Neuronal stem cell (in vitro differentiated cells): Measurements from ENCODE around the gene PER1.

ENCODE experiments used
- DNase-seq: peaks from one replicate; pipeline ENCODE4 v3.0.0-alpha.2; 2013; ENCODE audit warnings: low spot score
- H2AFZ ChIP-seq: one replicate; pipeline ENCODE4 v1.6.1; 2013; ENCODE audit warnings: mild to moderate bottlenecking, low read length, inconsistent platforms
- H2AK5ac ChIP-seq: 2 replicates; pipeline ENCODE4 v1.6.1; 2013; ENCODE audit warnings: low read depth, mild to moderate bottlenecking, inconsistent platforms, low read length, moderate library complexity, mixed read lengths
- H2BK120ac ChIP-seq: 2 replicates; pipeline ENCODE4 v1.6.1; 2013; ENCODE audit warnings: low read depth, mild to moderate bottlenecking, inconsistent platforms, low read length, moderate library complexity, mixed read lengths
- H2BK12ac ChIP-seq: one replicate; pipeline ENCODE4 v1.6.1; 2013; ENCODE audit warnings: low read length, inconsistent platforms
- H2BK15ac ChIP-seq: 2 replicates; pipeline ENCODE4 v1.6.1; 2013; ENCODE audit warnings: mild to moderate bottlenecking, low read length, inconsistent platforms, mixed read lengths
- H2BK5ac ChIP-seq: one replicate; pipeline ENCODE4 v1.6.1; 2013; ENCODE audit warnings: inconsistent platforms, mild to moderate bottlenecking, low read length, moderate library complexity
- H3K14ac ChIP-seq: one replicate; pipeline ENCODE4 v1.6.1; 2013; ENCODE audit warnings: low read length, inconsistent platforms
- H3K18ac ChIP-seq: 2 replicates; pipeline ENCODE4 v1.6.1; 2013; ENCODE audit warnings: low read length, inconsistent platforms
- H3K23ac ChIP-seq: 2 replicates; pipeline ENCODE4 v1.6.1; 2013; ENCODE audit warnings: low read depth, mild to moderate bottlenecking, mixed read lengths, low read length, inconsistent platforms; ENCODE audit not compliant: poor library complexity
- H3K27ac ChIP-seq: replicated peaks from 3 replicates; pipeline ENCODE4 v1.5.1; 2013; ENCODE audit warnings: low read length, inconsistent platforms
- H3K27me3 ChIP-seq, 3 experiments: 2 replicates each; pipeline ENCODE4 v1.6.1; 2013; ENCODE audit warnings: low read length in 3 of 3, mild to moderate bottlenecking in 2 of 3, inconsistent platforms in 1 of 3, low read depth in 1 of 3, mixed read lengths in 1 of 3, moderate library complexity in 1 of 3; ENCODE audit not compliant: control insufficient read depth in 3 of 3, insufficient read depth in 3 of 3
- H3K36me3 ChIP-seq, 2 donors: replicated peaks in 1 of 2; 2 replicates each; pipeline ENCODE4 v1.6.1; 2013; ENCODE audit warnings: low read length in 2 of 2; ENCODE audit not compliant: control insufficient read depth in 2 of 2, insufficient read depth in 2 of 2
- H3K4ac ChIP-seq: 2 replicates; pipeline ENCODE4 v1.6.1; 2013; ENCODE audit warnings: inconsistent platforms, mild to moderate bottlenecking, low read length, moderate library complexity
- H3K4me1 ChIP-seq, 2 donors: 1 replicate in 1 of 2; 2 replicates in 1 of 2; pipeline ENCODE4 v1.6.1; 2013; ENCODE audit warnings: low read length in 2 of 2, low read depth in 1 of 2; ENCODE audit not compliant: control insufficient read depth in 2 of 2, insufficient read depth in 1 of 2
- H3K4me2 ChIP-seq: one replicate; pipeline ENCODE4 v1.6.1; 2013; ENCODE audit warnings: mild to moderate bottlenecking, low read length, inconsistent platforms; ENCODE audit not compliant: insufficient read depth, poor library complexity, severe bottlenecking
- H3K4me3 ChIP-seq, 2 donors: 2 replicates each; pipeline ENCODE4 v1.5.1; 2013; ENCODE audit warnings: low read length in 2 of 2, mild to moderate bottlenecking in 2 of 2, inconsistent platforms in 1 of 2, moderate library complexity in 1 of 2
- H3K79me1 ChIP-seq: one replicate; pipeline ENCODE4 v1.6.1; 2013; ENCODE audit warnings: low read depth, mild to moderate bottlenecking, inconsistent platforms, low read length, moderate library complexity
- H3K9ac ChIP-seq: one replicate; pipeline ENCODE4 v1.6.1; 2013; ENCODE audit warnings: mild to moderate bottlenecking, low read depth, low read length, inconsistent platforms; ENCODE audit not compliant: poor library complexity
- H3K9me3 ChIP-seq, 2 donors: replicated peaks in 1 of 2; 2 replicates each; pipeline versions ENCODE3 to v1.6.1; 2013; ENCODE audit warnings: low read length in 2 of 2, mild to moderate bottlenecking in 2 of 2, inconsistent platforms in 1 of 2, low read depth in 1 of 2, mixed read lengths in 1 of 2, moderate library complexity in 1 of 2; ENCODE audit not compliant: control insufficient read depth in 2 of 2, insufficient read depth in 1 of 2
- H4K8ac ChIP-seq: one replicate; pipeline ENCODE4 v1.6.1; 2013; ENCODE audit warnings: low read depth, mild to moderate bottlenecking, inconsistent platforms, low read length, moderate library complexity
- H4K91ac ChIP-seq: one replicate; pipeline ENCODE4 v1.6.1; 2013; ENCODE audit warnings: low read length, low read depth, mild to moderate bottlenecking, inconsistent platforms; ENCODE audit not compliant: poor library complexity
- WGBS, 2 donors: extraction: QIAGEN DNeasy Blood & Tissue Kit; methylation state at CpG; one replicate each; pipeline ENCODE4 v1.1.7; 2013; ENCODE audit warnings: missing lambda C conversion rate in 2 of 2, mixed read lengths in 1 of 2; ENCODE audit not compliant: insufficient read length in 2 of 2, insufficient replicate concordance in 1 of 2; ENCODE audit errors: extremely low coverage in 2 of 2; 5-methylcytosine and 5-hydroxymethylcytosine counted together

PER1 gene

GRCh38 chr17:8117980-8118768 is 34.0 kb downstream of the PER1 start, which contains the start of gene ALOXE3:
ALOXE3 (minus strand) TSS chr17:8118514; CDS start chr17:8117990, 524 bp downstream.
- H3K4me1 ChIP-seq, result peaks cover 10 to 17% of the 10 kb centered on the region in 2 donors

DNA sequence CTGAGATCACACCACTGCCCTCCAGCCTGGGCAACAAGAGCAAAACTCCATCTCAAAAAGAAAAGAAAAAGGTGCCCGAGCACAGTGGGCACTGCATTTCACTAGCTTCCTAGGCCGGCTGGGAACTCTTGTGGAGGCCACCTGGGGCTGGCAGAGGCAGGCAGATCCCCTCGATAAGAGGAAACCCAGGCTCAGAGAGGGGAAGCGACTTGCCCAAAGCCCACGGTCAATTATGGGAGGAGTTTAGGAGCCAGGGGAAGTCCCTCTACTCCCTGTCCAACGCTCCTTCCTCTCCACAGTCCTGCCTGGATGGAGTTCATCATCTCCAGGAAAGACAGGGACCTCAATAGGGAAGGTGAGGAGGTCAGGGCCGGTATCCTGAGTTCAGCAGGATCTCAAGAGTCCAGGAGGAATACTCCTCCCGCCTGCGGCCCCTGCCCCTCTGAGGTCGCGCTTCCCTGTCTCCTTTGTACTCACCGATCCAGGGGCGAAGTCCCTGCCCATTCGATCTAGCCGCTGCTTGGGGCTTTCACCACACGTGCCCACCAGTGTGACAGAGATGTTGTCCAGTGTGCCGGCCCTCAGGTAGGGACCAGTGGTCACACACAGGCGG is 34.7 kb downstream of the PER1 start:
- Histone ChIP-seq H2AFZ (peak overlapping the region; percentile 91), H3K4me2 (peak overlapping the region; percentile 98), H3K9me3 (no peaks in the 10 kb centered on the region), H2BK120ac (no peak overlapping the region), H2AK5ac (no peak overlapping the region), H3K36me3 (no peaks in the 10 kb centered on the region), H3K27me3 (peaks cover 0 to 45% (median 44%) of the 10 kb centered on the region in 3 experiments), H2BK12ac (no peak overlapping the region), H4K91ac (no peak overlapping the region), H4K8ac (no peak overlapping the region), H3K14ac (peak overlapping the region; percentile 72), H3K4ac (no peak overlapping the region), H3K4me3 (peak overlapping the region; percentile 62 to 88), H2BK5ac (peak overlapping the region; percentile 16), H3K27ac (no peak overlapping the region), H3K79me1 (no peaks in the 10 kb centered on the region), H3K18ac (peak overlapping the region; percentile 84), H3K23ac (peak overlapping the region; percentile 89), H3K9ac (peak overlapping the region; percentile 64), H3K4me1 (peaks cover 10 to 12% of the 10 kb centered on the region in 2 donors), H2BK15ac (no peak overlapping the region)
- DNase-seq, result no peak
- no CpG with 5 or more reads among the region's 18 CpGs for WGBS, 2 donors

More at GRCh38 chr17:8117980-8118768, 34.0 kb downstream of the PER1 start, which contains the start of gene ALOXE3:
- Histone ChIP-seq H3K4me2 (peak within 1 kb of the TSS; percentile 98), H2BK12ac (no peak within 1 kb of the TSS), H3K18ac (peak within 1 kb of the TSS; percentile 84), H3K36me3 (no peaks in the 10 kb centered on the region), H3K27me3 (peaks cover 3 to 51% (median 45%) of the 10 kb centered on the region in 3 experiments), H2BK120ac (no peak within 1 kb of the TSS), H4K8ac (no peak within 1 kb of the TSS), H3K79me1 (no peaks in the 10 kb centered on the region), H2BK15ac (no peak within 1 kb of the TSS), H3K4ac (no peak within 1 kb of the TSS), H2BK5ac (peak within 1 kb of the TSS; percentile 16), H3K9me3 (no peaks in the 10 kb centered on the region), H3K4me3 (peak within 1 kb of the TSS; percentile 62 to 88), H2AFZ (peak within 1 kb of the TSS; percentile 91), H2AK5ac (no peak within 1 kb of the TSS), H3K14ac (peak within 1 kb of the TSS; percentile 72), H3K9ac (peak within 1 kb of the TSS; percentile 90), H4K91ac (no peak within 1 kb of the TSS), H3K23ac (peak within 1 kb of the TSS; percentile 89), H3K27ac (peak within 1 kb of the TSS; percentile 62)
- DNase-seq, result peak; percentile 40
- WGBS, 2 donors, result no CpG with 5 or more reads among the region's 33 CpGs

DNA sequence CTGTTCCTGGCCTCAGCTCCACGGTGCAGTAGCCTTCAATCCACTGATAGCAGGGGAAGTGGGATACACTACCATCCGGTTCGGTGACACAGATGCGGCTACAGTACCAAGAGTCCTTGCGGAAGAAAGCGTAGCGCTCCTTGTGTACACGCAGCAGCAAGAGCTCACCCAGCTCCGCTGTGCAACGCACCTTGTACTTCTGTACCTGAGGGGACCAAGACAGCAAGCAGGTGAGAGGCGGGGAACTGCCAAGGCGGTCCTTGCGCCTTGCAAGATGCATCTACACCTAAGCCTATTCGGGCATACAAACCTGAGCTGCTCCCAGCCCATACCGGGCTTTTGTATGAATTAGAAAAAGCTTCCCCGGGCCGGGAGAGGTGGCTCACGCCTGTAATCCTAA is 35.4 kb downstream of the PER1 start:
- Histone ChIP-seq H2BK5ac (no peak overlapping the region), H3K18ac (peak overlapping the region; percentile 24), H3K4me2 (no peak overlapping the region), H3K23ac (peak overlapping the region; percentile 44), H2AFZ (no peak overlapping the region), H3K14ac (no peak overlapping the region), H3K36me3 (no peaks in the 10 kb centered on the region), H4K8ac (no peak overlapping the region), H2AK5ac (no peak overlapping the region), H3K4ac (no peak overlapping the region), H3K27ac (no peak overlapping the region), H4K91ac (no peak overlapping the region), H3K79me1 (no peaks in the 10 kb centered on the region), H3K4me3 (no peak overlapping the region), H2BK120ac (no peak overlapping the region), H3K9me3 (no peaks in the 10 kb centered on the region), H3K27me3 (peaks cover 0 to 50% (median 45%) of the 10 kb centered on the region in 3 experiments), H3K4me1 (peaks cover 10 to 11% of the 10 kb centered on the region in 2 donors), H2BK12ac (no peak overlapping the region), H3K9ac (no peak overlapping the region), H2BK15ac (no peak overlapping the region)
- WGBS, 2 donors, result no CpG with 5 or more reads among the region's 18 CpGs
- no peak for DNase-seq

DNA sequence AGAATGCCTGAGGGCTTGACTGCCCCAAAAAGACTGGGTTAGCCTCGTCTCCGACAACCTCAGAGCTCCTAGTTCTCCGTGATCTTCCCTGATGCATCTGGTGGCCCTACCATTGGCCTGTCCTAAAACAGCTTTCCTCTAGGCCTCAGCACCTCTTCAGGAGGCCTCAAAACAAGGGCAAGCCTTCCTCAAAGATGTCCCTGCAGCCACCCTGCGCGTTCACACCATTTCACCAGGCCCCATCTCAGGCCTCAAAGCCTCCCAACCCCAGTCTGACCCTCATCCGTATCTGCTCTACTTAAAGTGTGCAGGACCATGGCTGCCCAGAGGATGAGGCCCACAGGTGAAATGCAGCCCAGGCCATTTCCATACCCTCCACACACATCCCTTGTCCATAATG is 41.3 kb downstream of the PER1 start:
- Histone ChIP-seq H3K4ac (no peak overlapping the region), H3K27me3 (peaks cover 0 to 79% (median 53%) of the 10 kb centered on the region in 3 experiments), H4K8ac (no peak overlapping the region), H4K91ac (no peak overlapping the region), H3K18ac (no peak overlapping the region), H2BK12ac (no peak overlapping the region), H3K36me3 (no peaks in the 10 kb centered on the region), H2AFZ (no peak overlapping the region), H3K4me1 (peaks cover 0 to 6% of the 10 kb centered on the region in 2 donors), H2BK120ac (no peak overlapping the region), H3K4me3 (no peak overlapping the region), H3K27ac (no peak overlapping the region), H2AK5ac (no peak overlapping the region), H3K4me2 (no peak overlapping the region), H2BK5ac (no peak overlapping the region), H3K79me1 (no peaks in the 10 kb centered on the region), H3K9me3 (peaks cover 0 to 2% of the 10 kb centered on the region in 2 donors), H3K9ac (peak overlapping the region; percentile 70), H3K14ac (no peak overlapping the region), H3K23ac (no peak overlapping the region), H2BK15ac (no peak overlapping the region)
- WGBS, 2 donors, result no CpG with 5 or more reads among the region's 6 CpGs
- DNase-seq, result no peak
